NCI-H748 treated with DMSO at 0.1 percent for 48 hours (cell line): ENCODE results near the gene CCDC183.

Experiments used
- DNase-seq: peaks from one replicate; lab custom pipeline; 2025; lab: John Stamatoyannopoulos, UW

Gene CCDC183

GRCh38 chr9:136849960-136850865 is 54.1 kb downstream of the CCDC183 start:
- DNase-seq = no peak

GRCh38 chr9:136850866-136851775 is 55.0 kb downstream of the CCDC183 start:
- DNase-seq = no peak

- no peak for DNase-seq
These were observed 56.0 kb downstream of the CCDC183 start, which contains the start of gene MAMDC4 for GRCh38 chr9:136851941-136852663. Gene MAMDC4 (plus strand): TSS chr9:136852346. CDS start chr9:136852417, 71 bp downstream.

- no peak for DNase-seq
These were observed 56.8 kb downstream of the CCDC183 start for GRCh38 chr9:136852664-136853595.

GRCh38 chr9:136853596-136854112 is 57.5 kb downstream of the CCDC183 start:
- no peak for DNase-seq

- no peak for DNase-seq
These were observed 58.1 kb downstream of the CCDC183 start for GRCh38 chr9:136854113-136854841.

GRCh38 chr9:136854842-136855460 is 58.8 kb downstream of the CCDC183 start:
- DNase-seq = no peak

GRCh38 chr9:136855461-136856078 is 59.4 kb downstream of the CCDC183 start:
- no peak for DNase-seq

- DNase-seq = no peak
These were observed 59.9 kb downstream of the CCDC183 start for GRCh38 chr9:136856079-136856476.

GRCh38 chr9:136856541-136857141 is 60.5 kb downstream of the CCDC183 start:
- DNase-seq = no peak

GRCh38 chr9:136857166-136857565 is 61.0 kb downstream of the CCDC183 start:
- DNase-seq = no peak
